H1 (cell line): ENCODE data around the gene BSND. TPM values are rescaled to one million over a fixed set of nuclear protein-coding genes. Genes with fewer than 3 reads are reported as not detected.

Experiments used
- ASH2L ChIP-seq: fragments of 200-600, 300-600 bp; sonication (generic); IDR thresholded peaks from one replicate; pipeline ENCODE4 v1.7.1; 2017; ENCODE audit warnings: low read length
- BRCA1 ChIP-seq: IDR thresholded peaks from 2 replicates; pipeline ENCODE4 v1.6.1; 2012; ENCODE audit warnings: low read depth, low read length, improper control_type of control experiment
- EZH2 ChIP-seq: fragments of 200-600 bp; sonication (generic); IDR thresholded peaks from 2 replicates; pipeline ENCODE4 v1.7.1; 2012; ENCODE audit warnings: low read depth, mild to moderate bottlenecking, moderate library complexity, low read length, inconsistent platforms; ENCODE audit not compliant: severe bottlenecking
- FOSL1 ChIP-seq: IDR thresholded peaks from 2 replicates; pipeline ENCODE4 v1.6.1; 2011; ENCODE audit warnings: mild to moderate bottlenecking, low read depth, low read length, moderate library complexity; ENCODE audit not compliant: insufficient read depth
- JUN ChIP-seq: IDR thresholded peaks from 2 replicates; pipeline ENCODE4 v1.6.1; 2011; ENCODE audit warnings: low read depth, mild to moderate bottlenecking, improper control_type of control experiment, low read length
- POLR2AphosphoS5 ChIP-seq: IDR thresholded peaks from 2 replicates; pipeline ENCODE4 v1.6.1; 2011; ENCODE audit warnings: low read depth, low read length
- RBBP5 ChIP-seq: IDR thresholded peaks from 2 replicates; pipeline ENCODE4 v1.7.1; 2012; ENCODE audit warnings: low read depth, mild to moderate bottlenecking, inconsistent platforms, low read length, moderate library complexity, borderline replicate concordance
- SAP30 ChIP-seq: fragments of 300-600 bp; sonication (generic); IDR thresholded peaks from 2 replicates; pipeline ENCODE4 v1.7.1; 2012; ENCODE audit warnings: low read length, moderate library complexity, mild to moderate bottlenecking, inconsistent platforms; ENCODE audit not compliant: insufficient read depth, insufficient replicate concordance
- SP1 ChIP-seq: IDR thresholded peaks from 2 replicates; pipeline ENCODE4 v1.6.1; 2011; ENCODE audit warnings: low read depth, low read length
- SP4 ChIP-seq: IDR thresholded peaks from 2 replicates; pipeline ENCODE4 v1.6.1; 2012; ENCODE audit warnings: low read length, inconsistent platforms
- SRF ChIP-seq: IDR thresholded peaks from 2 replicates; pipeline ENCODE4 v1.6.1; 2011; ENCODE audit warnings: mild to moderate bottlenecking, low read depth, low read length, moderate library complexity
- ZNF274 ChIP-seq: IDR thresholded peaks from 2 replicates; pipeline ENCODE4 v1.7.0; 2012; ENCODE audit warnings: low read length, borderline replicate concordance; ENCODE audit errors: extremely low read depth
- polyA plus RNA-seq, 7 experiments: library from polyadenylated mRNA; depleted of rRNA in 3 of 7; stranded (reverse) in 5 of 7; unstranded in 2 of 7; fragments of >200 nt in 5 of 7; fragments of 200-250 nt in 2 of 7; gene quantifications; 1 replicate in 5 of 7; 2 replicates in 1 of 7; 4 replicates in 1 of 7; pipeline versions ENCODE4 v1.2.1 to v1.2.3, GENCODE V29; 2011 to 2013; ENCODE audit warnings: missing spikeins in 2 of 7, mixed read lengths in 2 of 7
- total RNA-seq: library from RNA; stranded (reverse); fragmentation: NEBNext Ultra II Directional; extraction: Animal tissue kit (Norgen Biotek cat#: 25700); gene quantifications from 2 replicates; pipeline ENCODE4 v1.2.1, GENCODE V29; 2021
- TF ChIP-seq, protein P1 (sequence below): fragments of 300-600 bp; sonication (generic); IDR thresholded peaks from 2 replicates; pipeline ENCODE4 v1.7.1; 2012; ENCODE audit warnings: low read length, moderate library complexity, mild to moderate bottlenecking, inconsistent platforms; ENCODE audit not compliant: insufficient replicate concordance

Gene BSND
- total and polyA plus RNA-seq, 2 of the 8 experiments (the other 6 are each of a cell fraction or from before 2014, with no cell fraction given), result 0.43 to 0.68 TPM

DNA sequence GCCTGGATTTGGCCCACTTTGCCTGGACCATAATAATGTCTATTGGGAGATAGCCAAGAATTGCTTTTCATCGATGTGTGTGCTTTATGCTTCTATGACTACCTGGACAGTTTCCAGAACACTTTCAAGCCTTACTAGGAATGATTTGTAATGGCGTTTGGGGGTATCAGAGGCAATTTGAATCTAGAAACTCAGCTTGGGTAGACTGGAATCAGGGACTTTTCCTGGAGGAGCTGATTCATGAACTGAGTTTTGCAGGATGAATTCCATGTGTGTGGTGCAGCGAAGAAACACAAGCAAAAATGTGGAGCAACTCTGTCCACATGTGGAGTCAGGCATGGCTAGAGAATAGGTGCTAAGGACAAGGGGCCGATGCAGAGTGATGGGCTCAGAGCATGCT is 30.2 kb upstream of the BSND start (continued):
- TF ChIP-seq, protein P1, sequence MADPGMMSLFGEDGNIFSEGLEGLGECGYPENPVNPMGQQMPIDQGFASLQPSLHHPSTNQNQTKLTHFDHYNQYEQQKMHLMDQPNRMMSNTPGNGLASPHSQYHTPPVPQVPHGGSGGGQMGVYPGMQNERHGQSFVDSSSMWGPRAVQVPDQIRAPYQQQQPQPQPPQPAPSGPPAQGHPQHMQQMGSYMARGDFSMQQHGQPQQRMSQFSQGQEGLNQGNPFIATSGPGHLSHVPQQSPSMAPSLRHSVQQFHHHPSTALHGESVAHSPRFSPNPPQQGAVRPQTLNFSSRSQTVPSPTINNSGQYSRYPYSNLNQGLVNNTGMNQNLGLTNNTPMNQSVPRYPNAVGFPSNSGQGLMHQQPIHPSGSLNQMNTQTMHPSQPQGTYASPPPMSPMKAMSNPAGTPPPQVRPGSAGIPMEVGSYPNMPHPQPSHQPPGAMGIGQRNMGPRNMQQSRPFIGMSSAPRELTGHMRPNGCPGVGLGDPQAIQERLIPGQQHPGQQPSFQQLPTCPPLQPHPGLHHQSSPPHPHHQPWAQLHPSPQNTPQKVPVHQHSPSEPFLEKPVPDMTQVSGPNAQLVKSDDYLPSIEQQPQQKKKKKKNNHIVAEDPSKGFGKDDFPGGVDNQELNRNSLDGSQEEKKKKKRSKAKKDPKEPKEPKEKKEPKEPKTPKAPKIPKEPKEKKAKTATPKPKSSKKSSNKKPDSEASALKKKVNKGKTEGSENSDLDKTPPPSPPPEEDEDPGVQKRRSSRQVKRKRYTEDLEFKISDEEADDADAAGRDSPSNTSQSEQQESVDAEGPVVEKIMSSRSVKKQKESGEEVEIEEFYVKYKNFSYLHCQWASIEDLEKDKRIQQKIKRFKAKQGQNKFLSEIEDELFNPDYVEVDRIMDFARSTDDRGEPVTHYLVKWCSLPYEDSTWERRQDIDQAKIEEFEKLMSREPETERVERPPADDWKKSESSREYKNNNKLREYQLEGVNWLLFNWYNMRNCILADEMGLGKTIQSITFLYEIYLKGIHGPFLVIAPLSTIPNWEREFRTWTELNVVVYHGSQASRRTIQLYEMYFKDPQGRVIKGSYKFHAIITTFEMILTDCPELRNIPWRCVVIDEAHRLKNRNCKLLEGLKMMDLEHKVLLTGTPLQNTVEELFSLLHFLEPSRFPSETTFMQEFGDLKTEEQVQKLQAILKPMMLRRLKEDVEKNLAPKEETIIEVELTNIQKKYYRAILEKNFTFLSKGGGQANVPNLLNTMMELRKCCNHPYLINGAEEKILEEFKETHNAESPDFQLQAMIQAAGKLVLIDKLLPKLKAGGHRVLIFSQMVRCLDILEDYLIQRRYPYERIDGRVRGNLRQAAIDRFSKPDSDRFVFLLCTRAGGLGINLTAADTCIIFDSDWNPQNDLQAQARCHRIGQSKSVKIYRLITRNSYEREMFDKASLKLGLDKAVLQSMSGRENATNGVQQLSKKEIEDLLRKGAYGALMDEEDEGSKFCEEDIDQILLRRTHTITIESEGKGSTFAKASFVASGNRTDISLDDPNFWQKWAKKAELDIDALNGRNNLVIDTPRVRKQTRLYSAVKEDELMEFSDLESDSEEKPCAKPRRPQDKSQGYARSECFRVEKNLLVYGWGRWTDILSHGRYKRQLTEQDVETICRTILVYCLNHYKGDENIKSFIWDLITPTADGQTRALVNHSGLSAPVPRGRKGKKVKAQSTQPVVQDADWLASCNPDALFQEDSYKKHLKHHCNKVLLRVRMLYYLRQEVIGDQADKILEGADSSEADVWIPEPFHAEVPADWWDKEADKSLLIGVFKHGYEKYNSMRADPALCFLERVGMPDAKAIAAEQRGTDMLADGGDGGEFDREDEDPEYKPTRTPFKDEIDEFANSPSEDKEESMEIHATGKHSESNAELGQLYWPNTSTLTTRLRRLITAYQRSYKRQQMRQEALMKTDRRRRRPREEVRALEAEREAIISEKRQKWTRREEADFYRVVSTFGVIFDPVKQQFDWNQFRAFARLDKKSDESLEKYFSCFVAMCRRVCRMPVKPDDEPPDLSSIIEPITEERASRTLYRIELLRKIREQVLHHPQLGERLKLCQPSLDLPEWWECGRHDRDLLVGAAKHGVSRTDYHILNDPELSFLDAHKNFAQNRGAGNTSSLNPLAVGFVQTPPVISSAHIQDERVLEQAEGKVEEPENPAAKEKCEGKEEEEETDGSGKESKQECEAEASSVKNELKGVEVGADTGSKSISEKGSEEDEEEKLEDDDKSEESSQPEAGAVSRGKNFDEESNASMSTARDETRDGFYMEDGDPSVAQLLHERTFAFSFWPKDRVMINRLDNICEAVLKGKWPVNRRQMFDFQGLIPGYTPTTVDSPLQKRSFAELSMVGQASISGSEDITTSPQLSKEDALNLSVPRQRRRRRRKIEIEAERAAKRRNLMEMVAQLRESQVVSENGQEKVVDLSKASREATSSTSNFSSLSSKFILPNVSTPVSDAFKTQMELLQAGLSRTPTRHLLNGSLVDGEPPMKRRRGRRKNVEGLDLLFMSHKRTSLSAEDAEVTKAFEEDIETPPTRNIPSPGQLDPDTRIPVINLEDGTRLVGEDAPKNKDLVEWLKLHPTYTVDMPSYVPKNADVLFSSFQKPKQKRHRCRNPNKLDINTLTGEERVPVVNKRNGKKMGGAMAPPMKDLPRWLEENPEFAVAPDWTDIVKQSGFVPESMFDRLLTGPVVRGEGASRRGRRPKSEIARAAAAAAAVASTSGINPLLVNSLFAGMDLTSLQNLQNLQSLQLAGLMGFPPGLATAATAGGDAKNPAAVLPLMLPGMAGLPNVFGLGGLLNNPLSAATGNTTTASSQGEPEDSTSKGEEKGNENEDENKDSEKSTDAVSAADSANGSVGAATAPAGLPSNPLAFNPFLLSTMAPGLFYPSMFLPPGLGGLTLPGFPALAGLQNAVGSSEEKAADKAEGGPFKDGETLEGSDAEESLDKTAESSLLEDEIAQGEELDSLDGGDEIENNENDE, result no peak
- TF ChIP-seq SP1 (no peak), EZH2 (no peak), RBBP5 (no peak), POLR2AphosphoS5 (no peak), SAP30 (no peak), ZNF274 (no peak), ASH2L (no peak), SP4 (no peak), BRCA1 (no peak), SRF (no peak), JUN (no peak), FOSL1 (no peak)
